ENCODE results near the gene AP5B1.

The AP5B1 gene, protein sequence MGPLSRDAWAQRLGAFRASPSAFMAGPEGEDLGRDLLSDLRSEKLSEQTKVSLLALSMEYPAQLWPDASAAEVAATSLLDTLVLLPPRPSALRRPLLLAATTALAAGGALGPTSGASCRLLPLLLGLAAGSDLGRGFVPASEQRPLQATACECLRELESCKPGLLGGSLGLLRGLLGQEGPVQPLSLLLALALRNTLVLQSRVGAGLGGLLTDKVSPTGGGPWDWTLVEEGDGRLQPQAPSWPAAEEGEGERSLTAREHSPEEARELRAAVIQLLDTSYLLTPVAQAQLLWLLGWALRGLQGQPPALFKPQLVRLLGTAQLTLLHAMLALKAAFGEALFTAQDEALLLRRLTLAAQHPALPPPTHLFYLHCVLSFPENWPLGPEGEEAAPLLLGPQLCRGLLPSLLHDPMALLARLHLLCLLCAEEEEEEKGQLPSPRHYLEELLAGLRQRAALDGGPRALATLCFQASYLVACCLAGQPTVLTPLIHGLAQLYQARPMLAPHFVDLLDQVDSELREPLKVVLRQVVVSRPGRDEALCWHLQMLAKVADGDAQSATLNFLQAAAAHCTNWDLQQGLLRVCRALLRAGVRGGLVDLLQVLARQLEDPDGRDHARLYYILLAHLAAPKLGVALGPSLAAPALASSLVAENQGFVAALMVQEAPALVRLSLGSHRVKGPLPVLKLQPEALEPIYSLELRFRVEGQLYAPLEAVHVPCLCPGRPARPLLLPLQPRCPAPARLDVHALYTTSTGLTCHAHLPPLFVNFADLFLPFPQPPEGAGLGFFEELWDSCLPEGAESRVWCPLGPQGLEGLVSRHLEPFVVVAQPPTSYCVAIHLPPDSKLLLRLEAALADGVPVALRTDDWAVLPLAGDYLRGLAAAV
- 30.2 to 166 (median 106) reads per million in 17 experiments for total RNA-seq

DNA sequence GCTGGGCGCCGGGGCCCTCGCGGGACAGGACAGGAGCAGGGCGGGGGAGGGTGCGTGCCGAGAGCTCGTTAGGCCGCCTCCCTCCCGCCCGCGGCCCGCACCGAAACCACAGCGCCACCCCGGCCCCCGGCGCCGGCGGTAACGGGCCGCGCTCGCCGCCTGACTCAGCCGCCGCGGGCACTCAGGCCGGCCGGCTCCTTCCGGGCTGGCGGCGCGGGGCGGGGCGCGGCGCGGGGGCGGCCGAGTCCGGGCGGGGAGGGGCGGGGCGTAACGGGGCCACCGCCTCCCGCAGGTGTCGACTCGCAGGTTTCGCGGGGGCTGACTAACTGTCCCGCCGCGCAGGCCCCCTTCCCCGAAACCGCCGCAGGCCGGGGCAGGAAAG lies at the start of gene AP5B1:
Gene AP5B1, minus strand, starts transcription at position 207 of the 382 bp plus-strand sequence. CDS start 385 bp downstream, outside the sequence.
- DNase-seq, result peak; percentile 75 to 93 (median 84)

DNA sequence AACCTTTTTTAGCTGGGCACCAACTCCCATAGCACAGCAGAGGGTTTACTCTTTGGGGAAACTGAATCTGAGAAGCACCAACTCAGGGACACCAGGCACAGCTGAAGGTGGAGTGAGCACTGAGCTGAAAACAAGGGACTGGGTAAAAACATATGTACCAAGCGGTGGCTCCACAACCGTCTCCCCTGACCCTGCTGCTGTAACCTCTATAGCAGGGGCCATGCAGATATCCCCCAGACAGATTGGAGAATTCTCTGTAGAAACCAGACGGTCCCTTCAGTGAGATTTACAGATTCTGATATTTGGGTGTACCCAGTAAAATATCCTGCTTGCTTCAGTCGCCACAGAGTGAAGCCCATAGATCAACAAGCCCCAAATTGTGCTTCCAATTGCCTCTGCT lies 48.7 kb upstream of the AP5B1 start:
- DNase-seq, result no peak

DNA sequence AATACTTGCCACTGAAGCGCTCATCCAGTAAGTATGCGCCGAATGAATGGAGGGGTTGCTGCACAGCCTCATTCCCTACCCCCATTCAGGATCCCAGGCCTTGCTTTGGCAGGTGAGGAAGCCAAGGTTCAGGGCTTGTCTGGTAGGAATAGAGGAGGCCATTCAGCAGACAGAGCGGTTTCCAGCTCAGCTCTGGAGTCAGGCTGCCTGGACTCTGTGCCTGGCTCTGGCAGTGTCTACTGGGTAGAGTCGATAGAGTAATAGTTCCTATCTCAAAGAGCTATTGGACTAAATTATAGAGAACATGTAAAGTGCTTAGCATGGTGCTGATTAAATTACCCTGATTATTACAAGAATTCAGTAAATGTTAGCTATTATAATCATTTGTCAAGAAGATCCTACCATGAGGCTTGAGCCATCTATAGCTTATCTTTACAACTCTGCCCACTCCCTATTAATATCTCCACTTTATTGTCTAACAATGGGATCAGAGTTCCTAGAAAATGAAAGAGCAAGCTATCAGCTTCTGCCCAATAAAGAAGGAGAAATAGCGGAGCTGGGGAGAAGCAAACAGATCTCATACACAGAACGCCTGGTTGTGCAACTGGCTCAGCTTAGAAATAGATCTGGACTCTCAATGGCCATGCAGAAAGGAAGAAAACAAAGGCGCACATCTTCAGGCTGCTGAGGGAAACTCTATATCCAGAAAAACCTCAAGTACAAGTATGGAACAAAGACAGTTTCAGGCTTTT lies 46.4 kb upstream of the AP5B1 start:
- DNase-seq, result no peak

DNA sequence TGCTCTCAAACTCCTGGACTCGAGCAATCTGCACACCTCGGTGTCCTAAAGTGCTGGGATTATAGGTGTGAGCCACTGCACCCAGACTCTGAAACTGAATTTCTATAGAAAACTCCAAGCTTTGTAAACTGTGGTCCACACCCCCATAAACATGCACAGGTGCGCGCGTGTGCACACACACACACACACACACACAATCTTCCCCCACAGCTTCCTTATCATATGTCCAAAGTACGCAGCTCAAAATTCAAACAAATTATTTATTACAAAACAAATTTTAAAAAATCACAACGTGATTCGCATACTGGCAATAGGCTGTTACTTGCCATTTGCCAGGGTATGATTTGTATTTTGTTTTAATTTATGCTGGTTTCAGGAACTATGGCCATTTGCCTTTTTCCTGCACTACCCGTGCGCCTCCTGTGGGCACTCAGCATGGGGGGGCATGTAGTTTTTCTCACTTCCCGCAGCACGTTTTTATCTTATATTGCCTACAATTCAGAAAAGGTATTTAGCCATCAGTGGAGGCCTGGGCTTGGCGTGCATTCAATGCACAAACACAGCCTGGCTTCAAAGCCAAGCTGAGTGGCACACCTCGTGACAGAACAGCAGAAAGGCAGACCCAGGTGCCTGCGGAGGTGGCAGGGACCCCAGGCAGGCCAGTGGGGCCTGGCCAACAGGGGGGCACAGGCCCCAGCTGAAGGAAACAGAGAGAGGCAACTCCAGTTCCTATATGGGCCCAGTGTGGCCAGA lies 42.2 kb upstream of the AP5B1 start:
- DNase-seq, result no peak

DNA sequence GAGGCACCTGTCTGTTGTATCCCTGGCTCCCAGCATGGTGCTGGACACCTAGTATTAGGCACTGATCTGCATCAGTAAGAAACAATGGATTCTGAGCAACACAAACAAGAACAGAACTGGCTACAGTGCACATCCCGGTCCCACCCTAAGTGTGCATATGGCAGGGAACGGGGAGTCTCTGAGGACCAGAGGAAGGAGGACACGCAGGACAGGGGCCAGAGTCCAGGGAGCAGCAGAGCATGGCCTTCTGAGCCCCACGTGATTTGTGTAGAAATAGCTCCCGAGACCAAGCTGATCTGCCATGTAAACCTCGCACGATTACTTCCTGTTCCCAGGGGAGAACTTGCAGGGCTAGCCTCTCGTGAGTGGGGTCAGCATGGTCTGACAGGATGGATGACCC lies 40.3 kb upstream of the AP5B1 start:
- DNase-seq, result peak; percentile 53 to 75 (median 72)

DNA sequence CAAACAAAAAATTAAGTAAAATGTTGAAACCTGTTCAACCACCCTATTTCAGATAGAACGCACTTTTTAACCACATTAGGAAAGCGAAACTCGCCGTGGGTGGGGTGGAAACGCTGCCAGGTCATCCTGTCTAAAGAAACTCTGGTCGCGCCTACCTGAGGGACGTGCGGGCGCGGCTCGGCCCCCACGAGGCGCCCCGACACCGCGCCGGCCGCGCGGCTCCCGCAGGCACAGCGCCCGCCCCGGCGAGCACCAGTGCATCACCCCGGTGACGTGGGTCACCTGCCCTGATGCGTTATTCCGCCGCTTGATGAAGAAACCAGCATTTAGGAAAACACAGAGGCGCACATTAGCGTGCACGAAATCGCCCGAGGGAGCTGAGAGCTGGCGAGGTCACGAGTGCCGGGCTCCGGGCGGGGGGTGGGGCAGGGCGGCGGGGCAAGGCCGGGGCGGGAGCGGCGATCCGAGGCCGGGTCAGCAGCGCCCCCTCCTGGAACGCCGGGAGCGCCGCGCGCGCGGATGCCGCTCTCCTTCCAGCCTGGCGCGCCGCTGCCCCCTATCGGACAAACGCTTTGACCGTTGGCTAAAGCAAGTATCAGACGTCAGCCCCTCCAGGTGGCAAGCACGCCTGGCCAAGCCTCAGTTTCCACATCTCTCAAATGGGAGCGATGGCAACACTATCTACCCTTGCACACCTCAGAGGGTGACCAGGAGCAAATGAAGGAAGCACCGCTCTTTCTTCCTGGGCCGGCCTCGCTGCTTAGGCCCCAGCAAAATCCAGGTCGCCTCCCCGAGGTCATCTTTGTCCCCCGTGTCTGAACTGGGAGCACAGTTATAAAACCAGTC lies 37.3 kb upstream of the AP5B1 start:
- DNase-seq, result peak; percentile 94 to 98 (median 97)

DNA sequence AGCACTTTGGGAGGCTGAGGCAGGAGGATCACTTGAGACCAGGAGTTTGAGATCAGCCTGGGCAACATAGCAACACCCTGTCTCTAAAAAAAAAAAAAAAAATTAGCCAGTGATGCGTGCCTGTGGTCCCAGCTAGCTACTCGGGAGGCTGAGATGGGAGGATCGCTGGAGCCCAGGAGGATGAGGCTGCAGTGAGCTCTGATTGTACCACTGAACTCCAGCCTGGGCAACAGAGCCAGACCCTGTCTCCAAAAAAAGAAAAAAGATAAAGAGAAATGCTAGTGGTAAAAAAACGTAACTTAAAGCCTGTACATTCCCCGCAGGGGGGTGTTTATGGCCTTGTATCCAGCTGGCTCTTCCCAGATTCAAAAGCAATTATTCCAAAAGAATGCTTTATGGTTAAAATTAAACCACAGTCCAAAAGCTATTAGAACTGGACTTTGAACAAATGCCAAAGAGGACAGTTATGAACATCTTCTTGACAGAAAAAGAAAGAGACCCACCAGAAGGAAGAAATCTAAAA lies 36.6 kb upstream of the AP5B1 start:
- DNase-seq, result no peak

DNA sequence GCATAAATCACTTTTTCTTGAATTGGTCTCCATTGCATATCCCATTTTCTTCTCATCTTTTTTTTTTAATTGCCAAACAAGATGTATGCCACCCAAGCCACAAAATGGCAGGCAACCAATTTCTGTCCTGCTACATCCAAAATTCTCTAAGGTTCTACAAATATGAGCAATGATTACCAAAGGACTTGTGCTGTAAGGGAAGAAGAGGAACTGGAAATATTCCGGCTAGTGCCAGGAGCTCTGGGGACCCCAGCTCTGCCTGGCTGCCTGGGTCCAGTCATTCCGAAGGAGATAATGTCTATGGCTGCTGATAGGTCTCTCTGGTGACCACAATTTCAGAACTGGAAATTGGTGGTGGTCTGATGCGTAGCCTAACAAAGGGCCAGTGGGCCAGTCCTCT lies 35.9 kb upstream of the AP5B1 start:
- peak in 3 of 4 experiments; percentile 58 to 62 (median 62) for DNase-seq

DNA sequence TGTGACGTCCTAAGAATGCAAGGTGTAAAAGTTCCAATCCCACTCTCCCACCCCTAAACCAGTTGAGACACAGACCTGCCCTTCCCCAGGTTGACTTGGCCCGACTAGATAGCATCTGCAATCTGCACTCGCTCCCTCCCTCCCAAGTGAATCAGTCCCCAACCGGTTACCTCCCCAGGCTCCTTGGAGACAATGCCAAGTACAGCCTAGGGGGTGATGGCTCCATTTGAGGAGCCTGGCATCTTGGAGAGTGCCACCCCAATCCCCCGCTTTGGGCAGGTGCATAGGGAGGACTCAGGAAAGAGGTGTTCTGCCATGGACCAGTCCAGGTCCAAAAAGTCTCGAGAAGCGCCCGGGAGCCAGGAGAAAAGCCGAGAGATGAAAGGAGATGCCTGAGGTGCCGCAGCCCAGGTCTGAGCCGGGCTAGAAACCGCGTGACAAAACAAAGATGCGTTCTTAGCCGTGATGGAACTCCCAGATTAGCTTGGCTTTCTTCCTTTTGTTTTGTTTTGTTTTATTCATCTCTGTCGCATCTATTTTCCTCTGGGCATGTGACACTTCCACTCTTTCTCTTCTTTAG lies 34.3 kb upstream of the AP5B1 start:
- DNase-seq, result no peak

DNA sequence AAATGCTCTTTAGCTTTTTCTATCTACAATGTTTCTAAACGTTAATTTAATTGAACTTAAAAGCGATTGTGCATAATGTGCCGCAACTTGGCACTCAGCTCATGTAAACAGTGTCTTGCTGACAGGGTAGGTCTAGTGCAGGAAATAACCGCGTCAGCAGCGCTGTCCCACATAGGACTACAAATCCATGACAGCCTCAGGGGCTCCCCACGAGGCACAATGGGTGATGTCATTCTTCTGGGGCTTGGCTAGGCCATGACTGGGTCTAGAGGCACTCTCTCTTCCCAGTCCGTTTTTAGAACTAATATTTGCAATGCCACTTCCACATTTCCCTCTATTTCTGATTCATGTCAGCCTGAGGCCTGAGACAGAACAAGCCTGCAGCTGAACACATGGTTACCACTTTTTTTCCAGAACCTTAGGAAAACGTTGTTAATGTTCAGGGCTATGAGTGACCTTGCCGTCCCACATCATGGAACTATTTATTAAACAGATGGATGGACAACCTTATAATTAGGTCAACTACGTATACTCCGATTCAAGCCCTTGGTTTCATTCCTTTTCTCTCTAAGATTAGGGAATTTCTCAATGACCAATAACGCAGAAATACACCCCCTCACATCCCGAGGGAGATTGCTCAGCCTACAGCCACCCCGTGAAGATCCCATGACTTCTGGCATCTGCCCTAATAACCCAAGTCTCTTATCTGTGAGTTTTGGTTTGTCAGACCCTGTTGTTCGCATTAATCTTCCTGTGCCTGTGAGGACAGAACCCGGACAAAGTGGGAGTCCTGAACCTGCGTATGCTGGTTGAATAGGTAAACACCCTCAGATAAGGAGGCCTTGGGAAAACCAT lies 33.6 kb upstream of the AP5B1 start:
- peak; percentile 92 to 98 (median 95) for DNase-seq

DNA sequence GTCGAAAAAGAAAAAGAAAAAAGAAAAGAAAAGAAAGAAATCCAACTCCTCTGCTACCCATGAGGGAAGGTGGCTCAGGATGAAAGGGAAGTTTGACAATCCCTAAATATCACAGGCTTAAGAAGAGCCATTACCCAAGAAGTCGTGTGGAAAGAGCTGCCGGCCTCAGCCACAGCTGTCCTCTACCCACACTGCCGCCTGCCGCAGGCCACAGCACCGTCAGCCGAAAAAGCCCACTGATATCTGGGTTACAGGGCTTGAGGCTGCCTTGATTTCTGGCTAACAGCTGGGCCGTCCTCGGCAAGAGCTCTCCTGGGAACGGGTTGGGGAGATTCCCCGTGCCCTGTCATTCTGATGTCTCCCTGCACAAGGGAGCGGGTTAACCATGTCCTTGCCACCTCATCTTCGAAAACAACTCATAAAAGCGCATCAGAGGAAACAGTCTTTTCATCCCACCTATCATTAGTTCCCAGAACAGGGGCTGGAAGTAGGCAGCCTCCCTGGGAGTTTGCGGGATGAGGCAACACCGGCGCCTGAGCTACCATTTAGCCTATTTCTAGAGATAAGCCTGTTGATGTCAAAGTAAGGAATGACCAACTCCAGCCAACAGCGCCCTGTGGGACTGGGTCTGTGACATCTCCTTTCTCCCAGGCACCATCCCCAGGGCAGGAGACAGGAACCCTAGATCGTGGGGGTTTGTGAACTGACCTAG lies 31.1 kb upstream of the AP5B1 start:
- peak; percentile 65 to 90 (median 82) for DNase-seq

DNA sequence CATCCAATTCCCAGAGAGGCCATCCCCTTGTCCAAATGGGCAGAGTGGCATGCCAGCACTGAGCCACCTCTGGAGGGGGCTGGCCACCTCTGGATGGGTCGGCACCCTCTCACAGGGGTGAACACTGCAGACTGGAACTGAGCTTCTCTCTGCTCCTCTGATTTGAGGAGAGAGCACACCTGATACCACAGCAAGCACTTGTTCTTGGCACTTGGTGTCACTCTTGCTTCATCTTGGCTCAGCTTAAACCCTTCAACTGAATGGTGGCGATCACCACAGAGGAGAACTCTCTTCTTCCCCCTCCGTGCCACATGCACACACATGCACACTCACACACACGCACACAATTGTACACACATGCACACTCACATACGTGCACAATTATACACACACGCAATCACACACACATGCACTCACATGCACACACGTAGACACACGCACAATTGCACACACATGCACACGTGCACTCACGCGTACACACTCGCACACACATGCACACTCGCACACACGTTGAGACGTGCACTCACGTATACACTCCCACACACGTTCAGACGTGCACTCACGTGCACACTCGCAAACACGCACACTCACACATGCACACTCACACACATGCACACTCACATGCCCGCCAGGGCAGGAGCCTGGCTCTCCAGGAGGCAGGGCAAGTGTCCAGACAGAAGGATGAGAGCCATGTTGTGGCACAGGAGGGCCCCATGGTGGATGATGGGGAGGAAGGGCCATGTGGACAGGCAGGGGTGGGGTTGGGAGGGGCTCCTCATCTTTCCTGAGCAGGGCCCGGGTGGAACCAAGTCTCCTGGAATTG lies 29.5 kb upstream of the AP5B1 start:
- peak in 2 of 4 experiments; percentile 23 to 32 for DNase-seq

DNA sequence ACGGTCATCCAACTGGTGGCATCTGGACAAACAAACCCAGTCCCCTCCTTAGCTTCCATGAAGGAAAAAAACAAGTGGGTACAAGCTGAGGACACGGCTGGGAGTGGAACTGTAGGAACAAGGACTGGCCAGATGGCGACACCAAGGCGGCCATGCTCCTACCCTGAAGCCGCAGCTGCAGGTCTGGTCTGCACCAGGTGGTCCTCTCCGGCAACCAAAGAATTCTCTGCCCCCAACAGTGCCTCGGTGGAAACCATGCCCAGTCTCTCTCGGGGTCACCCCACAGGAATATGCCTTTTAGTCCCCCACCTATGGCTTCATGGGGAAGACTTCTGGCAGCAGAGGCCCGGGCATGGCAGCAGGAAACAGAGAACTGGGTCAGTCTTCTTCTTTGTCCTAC lies 28.7 kb upstream of the AP5B1 start:
- no peak for DNase-seq

DNA sequence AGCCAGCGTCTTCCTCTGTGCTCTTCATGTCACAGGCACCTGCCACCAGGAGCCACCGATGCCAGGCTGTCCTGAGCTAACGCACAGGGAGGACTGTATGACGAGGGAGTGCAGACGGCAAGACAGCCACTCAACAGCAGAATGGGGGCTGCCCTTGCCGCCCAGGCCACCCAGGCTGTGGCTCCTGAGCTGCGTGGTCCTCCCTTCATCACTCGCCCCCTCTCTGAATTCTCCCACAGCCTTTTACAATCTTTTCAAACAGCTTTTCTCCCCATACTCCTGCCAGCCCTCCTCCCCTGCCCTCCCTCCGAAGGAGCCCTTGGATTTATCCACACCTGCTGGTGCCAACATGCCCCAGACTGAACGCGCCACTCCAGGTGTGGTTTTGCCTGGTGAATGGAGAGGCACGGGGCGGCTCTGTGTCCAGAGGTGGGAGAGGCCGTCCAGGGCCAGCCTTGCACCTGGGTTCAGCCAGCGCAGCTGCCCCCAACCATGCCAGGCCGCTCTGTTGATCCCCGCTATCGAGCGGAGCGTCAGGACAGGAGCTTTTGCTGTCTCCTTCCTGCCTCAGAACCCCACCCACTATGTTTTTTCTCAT lies 28.1 kb upstream of the AP5B1 start:
- no peak for DNase-seq

DNA sequence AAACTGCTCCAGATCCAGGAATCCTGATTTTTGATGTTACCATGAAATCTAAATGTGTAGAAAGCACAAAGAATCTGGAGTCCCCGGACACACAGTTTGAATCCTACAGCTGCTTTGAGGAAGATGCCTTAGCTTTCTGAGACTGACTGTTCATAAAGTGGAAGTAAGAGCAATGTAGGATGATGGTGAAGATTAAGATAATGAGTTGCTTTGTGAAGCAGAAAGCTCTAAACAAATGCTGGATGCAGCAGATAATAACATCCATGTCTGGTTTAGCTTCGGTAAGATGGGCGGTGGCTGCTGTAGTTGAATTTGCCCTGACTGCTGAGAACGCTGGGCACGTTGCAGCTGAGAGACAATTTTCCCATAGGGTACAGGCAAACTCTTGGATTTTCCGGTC lies 26.2 kb upstream of the AP5B1 start:
- peak in 1 of 4 experiments; percentile 35 for DNase-seq

DNA sequence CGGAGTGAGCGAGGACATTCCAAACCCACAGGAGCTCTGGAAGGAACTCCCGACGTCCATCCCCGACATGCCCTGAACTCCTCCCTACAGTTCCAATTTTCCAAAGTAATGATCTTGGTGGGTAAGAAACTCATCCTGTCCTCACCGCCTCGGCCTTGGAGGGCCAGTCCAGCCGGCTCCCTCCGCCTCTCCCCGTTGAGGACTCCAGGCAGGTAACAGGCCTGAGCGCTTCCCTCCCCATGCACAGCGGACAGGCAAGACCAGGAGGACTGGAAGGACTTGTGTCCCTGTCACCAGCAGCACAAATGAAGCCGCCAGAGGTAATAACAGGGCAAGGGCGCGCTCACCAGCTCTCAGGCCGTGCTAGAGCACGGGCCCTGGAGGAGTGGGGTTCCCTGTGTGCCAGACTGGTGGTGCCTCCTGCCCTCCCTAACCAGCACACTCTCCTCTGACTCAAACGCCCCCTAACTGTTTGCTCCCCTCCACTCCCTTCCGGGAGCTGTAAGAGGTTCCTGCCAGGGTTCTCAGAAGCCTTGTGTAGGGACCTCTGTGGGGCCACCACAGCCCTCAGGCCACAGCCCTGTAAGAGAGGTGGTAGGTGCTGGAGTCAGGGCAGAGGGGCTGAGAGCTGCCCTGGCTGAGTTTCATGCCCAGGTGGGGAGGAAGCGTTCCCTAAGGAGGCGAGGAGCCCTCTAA lies 23.2 kb upstream of the AP5B1 start:
- no peak for DNase-seq

DNA sequence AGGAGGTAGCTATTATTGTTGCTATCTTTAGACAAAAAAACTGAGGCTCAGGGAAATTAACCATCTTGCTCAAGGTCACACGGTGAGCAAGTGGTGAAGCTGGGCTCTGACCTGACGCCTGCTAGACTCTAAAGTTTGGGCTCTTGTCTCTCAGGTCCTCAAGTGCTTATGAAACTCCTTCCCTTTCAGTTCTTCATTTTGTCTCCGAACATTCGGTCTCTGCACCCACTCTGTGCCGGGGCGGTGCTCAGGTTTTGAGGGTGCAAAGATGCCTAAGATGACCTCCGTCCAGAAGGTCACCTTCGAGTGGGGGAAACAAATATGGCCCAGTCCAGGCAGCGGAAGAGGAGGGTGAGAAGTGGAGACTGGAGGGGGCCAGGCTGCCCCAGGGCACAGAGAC lies 22.1 kb upstream of the AP5B1 start:
- DNase-seq, result peak in 3 of 4 experiments; percentile 30 to 45 (median 44)
